Measurements from ENCODE around the gene ADGRA3.

GRCh38 chr4:22339491-22339890, 176.4 kb downstream of the ADGRA3 start:
- TF ChIP-seq CTCF (IDR thresholded peaks at IDR 0.05), result no peak
- TF ChIP-seq POLR2AphosphoS5 (IDR thresholded peaks at IDR 0.05), result no peak
- no peak for TF ChIP-seq POLR2A (IDR thresholded peaks at IDR 0.05)
- TF ChIP-seq EP300 (IDR thresholded peaks at IDR 0.05), result no peak
